Activated CD4-positive, alpha-beta T cell treated with anti-CD3 and anti-CD28 coated beads for 4 hours (primary cell): ENCODE measurements around the gene WASHC4.
"Not testable (repeated sequence)": the region's sequence is repeated elsewhere in the genome, so short reads cannot be mapped to it uniquely, and the experiment has no call there.

ENCODE experiments used
- DNase-seq, 2 donors: peaks; one replicate each; pipeline ENCODE4 v3.0.0-alpha.2; 2020

WASHC4 gene

GRCh38 chr12:105171691-105172436 is 64.3 kb downstream of the WASHC4 start:
- DNase-seq: no peak

- no peak for DNase-seq
These were observed 68.0 kb downstream of the WASHC4 start for GRCh38 chr12:105175397-105175990.

- no peak for DNase-seq
These were observed 69.7 kb downstream of the WASHC4 start for GRCh38 chr12:105177208-105177607.

- not testable (repeated sequence) for DNase-seq
These were observed 71.6 kb downstream of the WASHC4 start for GRCh38 chr12:105179114-105179513.

- not testable (repeated sequence) for DNase-seq
These were observed 75.9 kb downstream of the WASHC4 start for GRCh38 chr12:105183406-105183805.

GRCh38 chr12:105183976-105184375 is 76.4 kb downstream of the WASHC4 start:
- DNase-seq: not testable (repeated sequence)

GRCh38 chr12:105189293-105189692 is 81.8 kb downstream of the WASHC4 start:
- no peak for DNase-seq

- DNase-seq: no peak
These were observed 83.0 kb downstream of the WASHC4 start for GRCh38 chr12:105190530-105190929.

GRCh38 chr12:105192624-105193225 is 85.2 kb downstream of the WASHC4 start:
- no peak for DNase-seq

- no peak for DNase-seq
These were observed 87.4 kb downstream of the WASHC4 start for GRCh38 chr12:105194947-105195346.

- DNase-seq: no peak
These were observed 88.6 kb downstream of the WASHC4 start for GRCh38 chr12:105196090-105196489.

GRCh38 chr12:105198961-105199360 is 91.4 kb downstream of the WASHC4 start:
- no peak for DNase-seq

GRCh38 chr12:105200385-105200784 is 92.9 kb downstream of the WASHC4 start:
- DNase-seq: no peak

- DNase-seq: no peak
These were observed 93.8 kb downstream of the WASHC4 start for GRCh38 chr12:105201299-105201698.

- DNase-seq: no peak
These were observed 94.7 kb downstream of the WASHC4 start for GRCh38 chr12:105202202-105202601.

- DNase-seq: no peak
These were observed 96.6 kb downstream of the WASHC4 start for GRCh38 chr12:105204127-105204526.

GRCh38 chr12:105204916-105205315 is 97.4 kb downstream of the WASHC4 start:
- DNase-seq: peak; percentile 2 to 8

GRCh38 chr12:105205322-105206048 is 98.0 kb downstream of the WASHC4 start:
- DNase-seq: no peak

GRCh38 chr12:105206686-105207374 is 99.3 kb downstream of the WASHC4 start:
- no peak for DNase-seq

- no peak for DNase-seq
These were observed 101.6 kb downstream of the WASHC4 start for GRCh38 chr12:105209091-105209490.

GRCh38 chr12:105212438-105212837 is 104.9 kb downstream of the WASHC4 start:
- DNase-seq: no peak

GRCh38 chr12:105214148-105214547 is 106.6 kb downstream of the WASHC4 start:
- DNase-seq: no peak
